ENCODE data around the gene NUMB.

- TF ChIP-seq EP300 (conservative IDR thresholded peaks at IDR 0.05; ENCODE audit: poor library complexity, severe bottlenecking) (no peak), CTCF (IDR thresholded peaks at IDR 0.05; ENCODE audit: poor library complexity, severe bottlenecking) (no peak), POLR2AphosphoS5 (IDR thresholded peaks at IDR 0.05) (no peak), MXI1 (conservative IDR thresholded peaks at IDR 0.05; ENCODE audit: poor library complexity, severe bottlenecking) (no peak), REST (IDR thresholded peaks at IDR 0.05; ENCODE audit: borderline replicate concordance) (no peak), RAD21 (conservative IDR thresholded peaks at IDR 0.05) (no peak), SMC3 (conservative IDR thresholded peaks at IDR 0.05; ENCODE audit: poor library complexity) (no peak)
Observed at GRCh38 chr14:73250317-73250713, 208.0 kb downstream of the NUMB start.
